Fibroblast of the conjunctiva (primary cell): Measurements from ENCODE around the gene DHRSX.
"Not testable (repeated sequence)": the region's sequence is repeated elsewhere in the genome, so short reads cannot be mapped to it uniquely, and the experiment has no call there.

Experiments
- DNase-seq: peaks from one replicate; pipeline ENCODE4 v3.0.0-alpha.2; 2010; ENCODE audit warnings: low read depth

Gene DHRSX

GRCh38 chrX:2350036-2350435, 150.7 kb downstream of the DHRSX start:
- not testable (repeated sequence) for DNase-seq

GRCh38 chrX:2348211-2348610, 152.6 kb downstream of the DHRSX start:
- DNase-seq = no peak

GRCh38 chrX:2346158-2346557, 154.6 kb downstream of the DHRSX start:
- no peak for DNase-seq

GRCh38 chrX:2345562-2345961, 155.2 kb downstream of the DHRSX start:
- DNase-seq = no peak

GRCh38 chrX:2343413-2343812, 157.4 kb downstream of the DHRSX start:
- no peak for DNase-seq

GRCh38 chrX:2342874-2343273, 157.9 kb downstream of the DHRSX start:
- DNase-seq = no peak

GRCh38 chrX:2342281-2342688, 158.5 kb downstream of the DHRSX start:
- DNase-seq = no peak

- no peak for DNase-seq
Measured at GRCh38 chrX:2340991-2341390, 159.8 kb downstream of the DHRSX start.

GRCh38 chrX:2336181-2336580, 164.6 kb downstream of the DHRSX start:
- no peak for DNase-seq

GRCh38 chrX:2334237-2334636, 166.5 kb downstream of the DHRSX start:
- DNase-seq = no peak

- DNase-seq = no peak
Measured at GRCh38 chrX:2332252-2332651, 168.5 kb downstream of the DHRSX start.

GRCh38 chrX:2330910-2331309, 169.9 kb downstream of the DHRSX start:
- no peak for DNase-seq

GRCh38 chrX:2330487-2330886, 170.3 kb downstream of the DHRSX start:
- no peak for DNase-seq

- no peak for DNase-seq
Measured at GRCh38 chrX:2327423-2327822, 173.4 kb downstream of the DHRSX start.

- DNase-seq = peak; percentile 93
Measured at GRCh38 chrX:2325076-2325784, 175.5 kb downstream of the DHRSX start.

- DNase-seq = no peak
Measured at GRCh38 chrX:2324151-2324550, 176.6 kb downstream of the DHRSX start.

GRCh38 chrX:2321411-2321810, 179.4 kb downstream of the DHRSX start:
- DNase-seq = no peak

GRCh38 chrX:2320580-2321327, 180.0 kb downstream of the DHRSX start:
- DNase-seq = peak; percentile 12

GRCh38 chrX:2320089-2320488, 180.7 kb downstream of the DHRSX start:
- no peak for DNase-seq

GRCh38 chrX:2318371-2318770, 182.4 kb downstream of the DHRSX start:
- no peak for DNase-seq

- no peak for DNase-seq
Measured at GRCh38 chrX:2317527-2318055, 183.2 kb downstream of the DHRSX start.

GRCh38 chrX:2316534-2316933, 184.2 kb downstream of the DHRSX start:
- no peak for DNase-seq

GRCh38 chrX:2315434-2315833, 185.3 kb downstream of the DHRSX start:
- no peak for DNase-seq
